ENCODE results near the gene NRN1.
"Not testable (repeated sequence)": the region's sequence is repeated elsewhere in the genome, so short reads cannot be mapped to it uniquely, and the experiment has no call there.

NRN1 gene

GRCh38 chr6:6026513-6027205, 19.9 kb upstream of the NRN1 start:
- H3K4me3 ChIP-seq (ENCODE audit: low read depth, low read length), result no peak overlapping the region
- no peak for DNase-seq (ENCODE audit: low read depth)
- TF ChIP-seq CTCF (IDR thresholded peaks at IDR 0.05; ENCODE audit: control insufficient read depth, extremely low read depth, insufficient read depth), result no peak

- TF ChIP-seq CTCF (IDR thresholded peaks at IDR 0.05; ENCODE audit: control insufficient read depth, extremely low read depth, insufficient read depth), result no peak
- H3K4me3 ChIP-seq (ENCODE audit: low read depth, low read length), result no peak overlapping the region
- peak; percentile 78 for DNase-seq (ENCODE audit: low read depth)
These were observed 19.0 kb upstream of the NRN1 start for GRCh38 chr6:6025736-6026135.

- no peak for DNase-seq (ENCODE audit: low read depth)
- no peak overlapping the region for H3K4me3 ChIP-seq (ENCODE audit: low read depth, low read length)
- no peak for TF ChIP-seq CTCF (IDR thresholded peaks at IDR 0.05; ENCODE audit: control insufficient read depth, extremely low read depth, insufficient read depth)
These were observed 17.5 kb upstream of the NRN1 start for GRCh38 chr6:6024220-6024619.

GRCh38 chr6:6022841-6023240, 16.1 kb upstream of the NRN1 start:
- not testable (repeated sequence) for H3K4me3 ChIP-seq (ENCODE audit: low read depth, low read length); DNase-seq (ENCODE audit: low read depth)

GRCh38 chr6:6008648-6009421, 2.1 kb upstream of the NRN1 start:
- H3K4me3 ChIP-seq (ENCODE audit: low read depth, low read length), result peak overlapping the region; percentile 58
- no peak for DNase-seq (ENCODE audit: low read depth)
- TF ChIP-seq CTCF (IDR thresholded peaks at IDR 0.05; ENCODE audit: control insufficient read depth, extremely low read depth, insufficient read depth), result no peak

- peak overlapping the region; percentile 58 for H3K4me3 ChIP-seq (ENCODE audit: low read depth, low read length)
- DNase-seq (ENCODE audit: low read depth), result no peak
- TF ChIP-seq CTCF (IDR thresholded peaks at IDR 0.05; ENCODE audit: control insufficient read depth, extremely low read depth, insufficient read depth), result no peak
These were observed 1.4 kb upstream of the NRN1 start for GRCh38 chr6:6008089-6008647.

GRCh38 chr6:6007366-6008088, 802 bp upstream of the NRN1 start:
- DNase-seq (ENCODE audit: low read depth), result no peak
- H3K4me3 ChIP-seq (ENCODE audit: low read depth, low read length), result peak overlapping the region; percentile 58

More at GRCh38 chr6:6007366-6008088, 802 bp upstream of the NRN1 start:
- TF ChIP-seq CTCF (IDR thresholded peaks at IDR 0.05; ENCODE audit: control insufficient read depth, extremely low read depth, insufficient read depth), result no peak

All from LNCaP clone FGC (cell line).